SK-N-MC (cell line): ENCODE measurements around the gene POLG2.

ENCODE experiments used
- EZH2 ChIP-seq: fragments of 200-600 bp; sonication (generic); IDR thresholded peaks from one replicate; pipeline ENCODE4 v1.6.1; 2017; ENCODE audit warnings: antibody characterized with exemption
- POLR2AphosphoS5 ChIP-seq: IDR thresholded peaks from 2 replicates; pipeline ENCODE4 v1.6.1; 2012; ENCODE audit warnings: mild to moderate bottlenecking, low read depth, low read length, borderline replicate concordance

DNA sequence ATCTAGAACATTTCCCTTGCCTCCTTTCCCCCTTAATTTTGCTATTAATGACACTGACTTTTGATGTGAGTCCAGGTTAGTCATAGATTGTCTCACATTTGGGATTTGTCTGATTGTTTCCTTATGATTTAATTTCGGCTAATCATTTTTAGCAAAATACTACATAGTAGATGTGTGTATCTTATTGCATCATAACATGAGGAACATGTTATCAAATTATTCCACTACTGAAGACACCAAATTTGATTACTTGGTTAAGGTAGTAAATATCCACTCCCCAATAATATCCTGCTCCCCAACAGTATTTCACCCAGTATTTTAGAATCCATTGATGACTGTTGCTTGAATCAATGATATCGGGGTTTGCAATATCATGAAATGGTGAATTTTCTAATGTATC lies 2.7 kb downstream of the POLG2 start:
- TF ChIP-seq POLR2AphosphoS5 (no peak), EZH2 (no peak)
